ENCODE results near the gene EFCAB6.

GRCh38 chr22:43854786-43855271 lies 42.7 kb upstream of the EFCAB6 start:
- TF ChIP-seq CTCF (IDR thresholded peaks at IDR 0.05) (no peak), POLR2A (IDR thresholded peaks at IDR 0.05) (no peak)

Data from right lobe of liver (tissue), 4 donors.